NCI-H1417 (cell line): ENCODE measurements around the gene EMC1.
"Not testable (repeated sequence)": the region's sequence is repeated elsewhere in the genome, so short reads cannot be mapped to it uniquely, and the experiment has no call there.

Experiments
- DNase-seq, 3 experiments: peaks; one replicate each; lab custom pipeline; 2025; lab: John Stamatoyannopoulos, UW

The EMC1 gene

DNA sequence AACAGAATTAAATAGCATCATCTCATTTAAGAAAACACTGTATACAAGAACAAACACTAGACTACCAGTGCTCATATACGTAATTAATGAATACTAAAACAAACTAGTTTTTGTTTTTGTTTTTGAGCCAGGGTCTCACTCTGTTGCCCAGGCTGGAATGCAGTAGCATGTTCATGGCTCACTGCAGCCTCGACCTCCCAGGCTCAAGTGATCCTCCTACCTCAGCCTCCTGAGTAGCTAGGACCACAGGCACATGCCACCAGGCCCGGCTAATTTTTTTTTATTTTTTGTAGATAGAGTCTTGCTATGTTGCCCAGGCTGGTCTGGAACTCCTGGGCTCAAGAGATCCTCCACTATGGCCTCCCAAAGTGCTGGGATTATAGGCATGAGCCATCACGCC, 34.7 kb downstream of the EMC1 start:
- not testable (repeated sequence) for DNase-seq

DNA sequence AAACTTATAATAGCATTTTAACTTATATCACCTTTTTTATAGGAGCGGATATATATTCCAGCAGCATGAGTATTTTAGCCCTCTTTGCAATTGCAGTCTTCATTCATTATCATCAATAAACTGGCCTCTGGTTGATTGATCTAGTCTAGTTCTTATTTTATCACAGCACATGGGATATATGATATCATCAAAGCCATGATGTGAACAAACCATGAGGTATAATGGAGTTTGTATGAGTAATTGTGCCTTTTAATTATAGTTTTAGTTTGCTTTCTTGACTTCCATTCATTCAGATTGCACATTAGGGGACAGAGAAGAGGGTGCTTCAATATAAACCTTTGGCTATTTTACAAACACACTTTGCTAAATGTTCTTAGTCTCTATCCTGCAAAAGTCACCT, 37.7 kb downstream of the EMC1 start:
- no peak for DNase-seq

- DNase-seq, result no peak
Observed at GRCh38 chr1:19212167-19212566, 39.2 kb downstream of the EMC1 start.

DNA sequence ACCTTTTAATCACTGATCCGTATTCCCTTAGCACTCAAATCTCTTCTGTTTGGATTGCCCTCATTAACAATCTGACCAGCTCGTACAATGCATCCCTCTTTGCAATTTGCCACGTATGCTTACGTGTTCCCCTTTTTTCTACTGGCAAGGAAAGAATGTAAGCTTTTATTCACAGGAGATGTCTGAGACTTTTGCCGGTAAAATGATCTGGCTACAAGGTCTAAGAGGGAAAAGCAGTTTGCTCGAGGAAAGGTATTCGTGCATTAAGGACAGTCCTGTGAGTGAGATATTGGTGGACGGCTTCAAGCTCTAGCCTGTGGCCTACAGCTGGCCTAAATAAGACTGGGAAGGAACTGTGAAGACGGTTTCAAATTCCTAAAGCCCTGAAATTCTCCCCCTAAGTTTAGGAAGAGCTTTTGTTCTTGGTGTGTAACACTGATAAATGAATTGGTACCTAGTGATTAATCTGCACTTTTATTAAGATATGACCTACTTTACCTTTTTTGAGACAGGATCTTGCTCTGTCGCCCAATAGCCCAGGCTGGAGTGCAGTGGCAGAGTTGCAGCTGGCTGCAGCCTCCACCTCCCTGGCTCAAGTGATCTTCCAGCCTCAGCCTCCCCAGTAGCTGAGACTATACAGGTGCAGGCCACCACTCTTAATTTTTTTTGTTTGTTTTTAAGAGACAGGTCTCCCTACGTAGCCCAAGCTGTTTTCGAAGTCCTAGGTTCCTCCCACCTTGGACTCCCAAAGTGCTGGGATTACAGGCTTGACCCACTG, 40.4 kb downstream of the EMC1 start:
- peak in 2 of 3 experiments; percentile 58 to 76 for DNase-seq

- DNase-seq, result peak; percentile 96 to 98 (median 98)
Observed at GRCh38 chr1:19209990-19210771, 41.1 kb downstream of the EMC1 start, which contains the start of gene UBR4. UBR4 (minus strand) TSS chr1:19210266; CDS start chr1:19210248, 18 bp downstream.

GRCh38 chr1:19209439-19209989, 41.8 kb downstream of the EMC1 start:
- peak in 1 of 3 experiments; percentile 65 for DNase-seq

GRCh38 chr1:19208710-19209438, 42.5 kb downstream of the EMC1 start:
- DNase-seq, result no peak

DNA sequence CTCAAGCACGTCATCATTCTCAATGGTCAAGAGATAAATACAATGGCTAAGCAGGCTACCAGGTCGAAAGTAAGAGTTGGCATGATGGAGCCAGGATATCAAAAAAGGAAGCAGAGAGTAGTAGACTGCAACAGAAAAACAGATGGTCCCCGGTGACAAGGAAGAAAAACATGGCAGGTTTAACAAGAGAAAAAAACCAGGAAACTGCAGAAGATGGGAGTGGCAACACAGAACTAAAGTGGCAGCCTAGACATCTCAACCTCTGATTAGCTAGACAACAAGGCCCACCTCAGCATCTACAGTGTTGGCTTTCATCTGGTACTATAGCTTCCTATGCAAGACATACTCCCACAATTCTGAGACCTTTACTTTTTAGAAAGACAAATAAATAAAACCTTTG, 44.4 kb downstream of the EMC1 start:
- DNase-seq, result no peak

- no peak for DNase-seq
Observed at GRCh38 chr1:19205845-19206244, 45.5 kb downstream of the EMC1 start.

- no peak for DNase-seq
Observed at GRCh38 chr1:19205403-19205802, 45.9 kb downstream of the EMC1 start.

DNA sequence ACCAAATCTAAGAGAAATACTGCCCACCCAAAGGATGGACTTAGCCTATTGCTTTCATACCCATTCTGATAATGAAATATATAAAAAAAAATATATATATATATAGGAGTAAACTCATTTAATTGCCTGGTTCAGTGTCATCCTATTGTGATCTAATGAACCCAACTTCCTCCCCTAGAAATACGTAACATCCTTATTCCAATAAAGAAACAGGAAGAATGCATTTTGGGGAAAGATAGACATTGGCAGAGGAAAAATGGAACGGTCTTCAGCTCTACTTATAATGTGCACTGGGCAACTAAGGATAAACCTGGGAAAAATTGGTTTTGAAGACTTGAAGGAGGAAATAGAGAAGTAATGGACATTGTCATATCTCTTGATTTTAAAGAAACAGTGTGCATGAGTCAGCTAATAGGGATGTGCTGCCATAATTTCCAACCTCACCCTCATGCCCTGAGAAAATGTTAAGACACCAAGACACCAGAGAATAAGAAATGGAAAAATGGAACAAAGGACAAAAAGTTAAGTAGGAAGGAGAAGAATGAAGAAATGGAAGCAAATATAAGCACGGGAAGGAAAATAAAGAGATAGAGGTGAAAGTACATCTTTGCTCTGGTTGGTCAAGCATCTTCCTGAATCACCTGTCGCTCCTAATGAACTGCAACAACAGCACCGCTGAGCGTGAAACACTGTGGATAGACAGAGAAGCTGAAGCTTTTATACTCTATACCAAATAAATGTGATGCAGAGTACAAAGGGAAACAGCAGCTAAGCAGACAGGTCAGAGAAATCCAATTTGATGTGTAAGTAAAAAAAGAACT, 46.7 kb downstream of the EMC1 start:
- DNase-seq, result no peak

GRCh38 chr1:19203440-19203839, 47.9 kb downstream of the EMC1 start:
- DNase-seq, result no peak

- no peak for DNase-seq
Observed at GRCh38 chr1:19202396-19202795, 48.9 kb downstream of the EMC1 start.

DNA sequence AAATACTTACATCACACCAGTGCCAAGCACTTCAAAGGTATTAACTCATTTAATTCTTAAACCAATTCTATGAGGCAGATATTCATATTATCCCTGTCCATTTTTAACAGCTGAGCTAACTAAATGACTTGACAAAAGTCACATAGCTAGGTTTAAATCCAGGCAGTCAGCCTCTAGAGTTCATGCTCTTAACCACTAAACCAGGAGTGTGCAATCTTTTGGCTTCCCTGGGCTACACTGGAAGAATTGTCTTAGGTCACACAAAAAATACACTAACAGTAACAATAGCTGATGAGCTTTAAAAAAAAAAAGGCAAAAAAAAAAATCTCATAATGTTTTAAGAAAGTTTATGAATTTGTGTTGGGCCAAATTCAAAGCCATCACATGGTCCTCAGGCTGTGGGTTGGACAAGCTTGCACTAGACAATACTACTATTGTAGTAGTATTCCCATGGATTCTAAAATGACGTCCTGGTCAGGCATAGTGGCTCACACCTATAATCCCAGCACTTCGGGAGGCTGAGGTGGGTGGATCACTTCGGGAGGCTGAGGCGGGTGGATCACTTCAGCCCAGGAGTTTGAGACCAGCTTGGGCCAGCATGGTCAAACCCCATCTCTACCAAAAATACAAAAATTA, 51.2 kb downstream of the EMC1 start:
- no peak for DNase-seq

DNA sequence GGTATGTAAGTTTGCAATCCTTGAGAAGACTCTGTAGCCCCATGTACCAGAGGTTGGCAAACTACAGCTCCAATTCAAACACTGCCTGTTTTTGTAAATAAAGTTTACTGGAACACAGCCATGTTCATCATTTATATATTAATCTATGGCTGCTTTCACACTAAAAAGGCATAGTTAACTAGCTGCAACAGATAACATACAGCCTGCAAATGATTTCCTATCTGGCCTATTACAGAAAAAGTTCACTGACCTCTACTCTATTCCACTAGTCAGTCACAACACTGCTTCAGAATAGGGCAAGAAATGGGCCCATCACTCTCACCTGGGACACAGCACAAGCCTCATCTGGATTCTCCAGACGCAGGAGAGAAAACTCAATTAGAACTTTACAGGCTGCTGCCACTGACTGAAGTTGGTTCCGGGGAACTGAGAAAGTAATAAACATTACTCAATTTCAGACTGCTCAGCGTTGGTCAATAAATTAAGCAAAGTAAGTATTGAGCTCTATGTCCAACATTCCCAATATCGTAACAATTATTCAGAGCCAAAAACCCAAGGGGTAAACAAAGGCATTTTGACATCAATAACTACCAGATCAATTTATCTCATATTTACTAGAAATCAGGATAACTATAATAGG, 51.9 kb downstream of the EMC1 start:
- no peak for DNase-seq

GRCh38 chr1:19198820-19199219, 52.5 kb downstream of the EMC1 start:
- no peak for DNase-seq

GRCh38 chr1:19197845-19198244, 53.5 kb downstream of the EMC1 start:
- DNase-seq, result no peak

- DNase-seq, result no peak
Observed at GRCh38 chr1:19196331-19196730, 55.0 kb downstream of the EMC1 start.

- no peak for DNase-seq
Observed at GRCh38 chr1:19193004-19193403, 58.3 kb downstream of the EMC1 start.

- DNase-seq, result no peak
Observed at GRCh38 chr1:19191811-19192210, 59.5 kb downstream of the EMC1 start.
